Esophagus muscularis mucosa (tissue), 3 donors: Measurements from ENCODE around the gene CDK5R2.

Experiments
- POLR2A ChIP-seq: fragments of 450-650 bp; IDR thresholded peaks from one replicate; pipeline ENCODE4 v1.6.1; 2017; ENCODE audit warnings: antibody characterized with exemption, moderate library complexity, mild to moderate bottlenecking, low read depth
- TF ChIP-seq, protein P1 (sequence below), 3 experiments: fragments of 200-600 bp in 2 of 3; fragments of 450-650 bp in 1 of 3; sonication (generic) in 2 of 3; IDR thresholded peaks; one replicate each; pipeline ENCODE4 v1.5.1; 2017 to 2019; ENCODE audit warnings: antibody characterized with exemption in 3 of 3, mild to moderate bottlenecking in 2 of 3, moderate library complexity in 1 of 3

DNA sequence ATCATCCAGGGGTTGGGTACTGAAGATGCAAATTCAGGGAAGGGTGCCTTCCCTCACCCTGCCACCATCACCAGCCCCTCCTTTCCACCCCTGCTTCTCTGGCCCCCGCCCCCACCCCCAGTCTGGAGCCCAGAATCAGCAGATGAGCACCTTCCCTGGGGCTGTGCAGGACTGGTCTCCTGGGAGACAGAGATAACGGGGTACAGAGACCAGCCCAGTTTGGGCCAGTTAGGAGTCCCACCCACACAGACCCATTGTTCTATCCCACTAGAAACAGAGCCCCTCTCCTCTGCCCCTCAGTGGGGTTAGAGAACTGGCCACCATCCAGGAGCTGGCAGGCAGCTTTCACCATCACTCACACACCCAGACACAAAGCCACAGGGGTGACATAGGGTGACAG, 38.3 kb downstream of the CDK5R2 start:
- TF ChIP-seq, protein P1, sequence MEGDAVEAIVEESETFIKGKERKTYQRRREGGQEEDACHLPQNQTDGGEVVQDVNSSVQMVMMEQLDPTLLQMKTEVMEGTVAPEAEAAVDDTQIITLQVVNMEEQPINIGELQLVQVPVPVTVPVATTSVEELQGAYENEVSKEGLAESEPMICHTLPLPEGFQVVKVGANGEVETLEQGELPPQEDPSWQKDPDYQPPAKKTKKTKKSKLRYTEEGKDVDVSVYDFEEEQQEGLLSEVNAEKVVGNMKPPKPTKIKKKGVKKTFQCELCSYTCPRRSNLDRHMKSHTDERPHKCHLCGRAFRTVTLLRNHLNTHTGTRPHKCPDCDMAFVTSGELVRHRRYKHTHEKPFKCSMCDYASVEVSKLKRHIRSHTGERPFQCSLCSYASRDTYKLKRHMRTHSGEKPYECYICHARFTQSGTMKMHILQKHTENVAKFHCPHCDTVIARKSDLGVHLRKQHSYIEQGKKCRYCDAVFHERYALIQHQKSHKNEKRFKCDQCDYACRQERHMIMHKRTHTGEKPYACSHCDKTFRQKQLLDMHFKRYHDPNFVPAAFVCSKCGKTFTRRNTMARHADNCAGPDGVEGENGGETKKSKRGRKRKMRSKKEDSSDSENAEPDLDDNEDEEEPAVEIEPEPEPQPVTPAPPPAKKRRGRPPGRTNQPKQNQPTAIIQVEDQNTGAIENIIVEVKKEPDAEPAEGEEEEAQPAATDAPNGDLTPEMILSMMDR (IDR thresholded peaks at IDR 0.05): no peak
- TF ChIP-seq POLR2A: no peak
